Lung (tissue), 12 donors: ENCODE data around the gene KIF14. TPM values are rescaled to one million over a fixed set of nuclear protein-coding genes. Genes with fewer than 3 reads are reported as not detected.
A peak's percentile ranks its signal among the peaks of the same experiment; 100 is the strongest.
"Not testable (repeated sequence)": the region's sequence is repeated elsewhere in the genome, so short reads cannot be mapped to it uniquely, and the experiment has no call there.

Experiments
- ATAC-seq: fragments of 200-7000 bp; cut with Tn5 transposase; one replicate; pipeline ENCODE4 v1.9.1; 2020; ENCODE audit warnings: moderate number of reproducible peaks; ENCODE audit not compliant: insufficient read depth, low FRiP score
- DNase-seq, 3 donors: peaks; one replicate each; pipeline ENCODE4 v3.0.0-alpha.2; 2013 to 2017
- H3K27ac ChIP-seq, 2 donors: one replicate each; pipeline ENCODE4 v1.5.1; 2013; ENCODE audit warnings: mild to moderate bottlenecking in 2 of 2, moderate library complexity in 2 of 2, control low read depth in 1 of 2, inconsistent platforms in 1 of 2, low read depth in 1 of 2, low read length in 1 of 2
- H3K27me3 ChIP-seq, 3 donors: one replicate each; pipeline ENCODE4 v1.5.1; 2013; ENCODE audit warnings: low read length in 2 of 3; ENCODE audit not compliant: control insufficient read depth in 3 of 3, insufficient read depth in 3 of 3
- H3K36me3 ChIP-seq, 4 donors: one replicate each; pipeline ENCODE4 v1.5.1; 2013; ENCODE audit warnings: low read length in 4 of 4, mild to moderate bottlenecking in 1 of 4, moderate library complexity in 1 of 4; ENCODE audit not compliant: control insufficient read depth in 4 of 4, insufficient read depth in 4 of 4
- H3K4me1 ChIP-seq, 5 donors: one replicate each; pipeline ENCODE4 v1.5.1; 2013; ENCODE audit warnings: low read length in 5 of 5, mild to moderate bottlenecking in 2 of 5, moderate library complexity in 1 of 5; ENCODE audit not compliant: control insufficient read depth in 5 of 5, insufficient read depth in 5 of 5
- H3K4me3 ChIP-seq: one replicate; pipeline ENCODE4 v1.5.1; 2013; ENCODE audit warnings: mild to moderate bottlenecking, control low read depth, moderate library complexity
- H3K9ac ChIP-seq, 2 donors: one replicate each; pipeline ENCODE4 v1.5.1; 2013; ENCODE audit warnings: low read length in 2 of 2, control low read depth in 1 of 2; ENCODE audit not compliant: insufficient read depth in 1 of 2
- H3K9me3 ChIP-seq, 4 donors: one replicate each; pipeline ENCODE4 v1.5.1; 2013; ENCODE audit warnings: low read length in 3 of 4, mild to moderate bottlenecking in 1 of 4, moderate library complexity in 1 of 4; ENCODE audit not compliant: control insufficient read depth in 4 of 4, insufficient read depth in 3 of 4
- CTCF ChIP-seq: IDR thresholded peaks from 2 replicates; pipeline ENCODE4 v1.5.1; 2012; ENCODE audit warnings: mild to moderate bottlenecking; ENCODE audit errors: control extremely low read depth, extremely low read depth
- WGBS, 2 donors: extraction: QIAGEN DNeasy Blood & Tissue Kit; methylation state at CpG; one replicate each; pipeline ENCODE4 v1.1.7; 2013; 5-methylcytosine and 5-hydroxymethylcytosine counted together
- polyA plus RNA-seq, 2 donors: library from polyadenylated mRNA; stranded (reverse); fragments of 200-250 nt; gene quantifications; one replicate each; pipeline ENCODE4 v1.2.1, GENCODE V29; 2013
- total RNA-seq, 2 donors: library from RNA; depleted of rRNA in 1 of 2; stranded (reverse); fragments of >200 nt in 1 of 2; gene quantifications; one replicate each; pipeline ENCODE4 v1.2.1, GENCODE V29; 2014 to 2021
- donor health status: control.
- donor health status: control.
- donor health status: Bipolar disorder and iron deficiency.
- donor health status: healthy.
- donor health status: DM: yes; HTN: yes; CAD: no.

The KIF14 gene
- total and polyA plus RNA-seq, 4 donors = 0.16 to 2.5 (median 0.32) TPM

GRCh38 chr1:200631375-200631774 is 10.8 kb upstream of the KIF14 start:
- Histone ChIP-seq H3K27ac (no peak overlapping the region), H3K4me3 (no peak overlapping the region), H3K9ac (no peak overlapping the region), H3K36me3 (peaks cover 0 to 1% (median 0%) of the 10 kb centered on the region in 4 donors), H3K27me3 (no peaks in the 10 kb centered on the region), H3K4me1 (peaks cover 0 to 3% (median 0%) of the 10 kb centered on the region in 5 donors), H3K9me3 (no peaks in the 10 kb centered on the region)
- 67 to 78% methylated on average over 1 of the region's 1 CpG for WGBS, 2 donors
- TF ChIP-seq CTCF = no peak
- DNase-seq (no peak), ATAC-seq (no peak)

GRCh38 chr1:200630515-200630899 is 10.0 kb upstream of the KIF14 start:
- WGBS, 2 donors = 98 to 99% methylated on average over 8 of the region's 8 CpGs
- H3K4me3 ChIP-seq, ATAC-seq: not testable (repeated sequence)

GRCh38 chr1:200629876-200630514 is 9.4 kb upstream of the KIF14 start:
- no peaks in the 10 kb centered on the region for H3K9me3 ChIP-seq
- H3K9ac ChIP-seq = no peak overlapping the region
- DNase-seq (peak; percentile 12 to 47 (median 24)), ATAC-seq (no peak)
- H3K36me3 ChIP-seq = peaks cover 0 to 1% (median 0%) of the 10 kb centered on the region in 4 donors
- no peak for TF ChIP-seq CTCF
- no peaks in the 10 kb centered on the region for H3K27me3 ChIP-seq
- no peak overlapping the region for H3K4me3 ChIP-seq
- peaks cover 0 to 3% (median 0%) of the 10 kb centered on the region in 5 donors for H3K4me1 ChIP-seq
- 74 to 81% methylated on average over 9 of the region's 9 CpGs for WGBS, 2 donors
- H3K27ac ChIP-seq = no peak overlapping the region

More at GRCh38 chr1:200630515-200630899, 10.0 kb upstream of the KIF14 start:
- H3K9me3 ChIP-seq, H3K36me3 ChIP-seq, H3K27ac ChIP-seq, H3K9ac ChIP-seq, DNase-seq, H3K27me3 ChIP-seq, H3K4me1 ChIP-seq: not testable (repeated sequence)

GRCh38 chr1:200628223-200628881 is 7.8 kb upstream of the KIF14 start:
- H3K36me3 ChIP-seq = no peaks in the 10 kb centered on the region
- H3K27me3 ChIP-seq = no peaks in the 10 kb centered on the region
- no peak for TF ChIP-seq CTCF
- no peak overlapping the region for H3K4me3 ChIP-seq
- DNase-seq (no peak), ATAC-seq (no peak)
- H3K9me3 ChIP-seq = no peaks in the 10 kb centered on the region
- no peak overlapping the region for H3K27ac ChIP-seq
- WGBS, 2 donors = 66 to 74% methylated on average over 7 of the region's 7 CpGs
- H3K9ac ChIP-seq = no peak overlapping the region
- peaks cover 0 to 3% (median 1%) of the 10 kb centered on the region in 5 donors for H3K4me1 ChIP-seq
